HepG2 (cell line): ENCODE results near the gene PLSCR4. TPM values are rescaled to one million over a fixed set of nuclear protein-coding genes. Genes with fewer than 3 reads are reported as not detected.

Experiments used
- ATAC-seq: fragments of 200-7000 bp; cut with Tn5 transposase; 3 replicates; pipeline ENCODE4 v1.9.1; 2020; ENCODE audit warnings: mild to moderate bottlenecking, moderate library complexity
- BruUV-seq: library from RNA; stranded (reverse); fragments of 400-500 nt; replicated peaks from 2 replicates; lab custom pipeline; 2021; lab: Mats Ljungman, UMichigan
- CTCF ChIA-PET: fragments of 300-600 bp; formaldehyde crosslinking; extraction: SDS; loops from one replicate; lab custom pipeline; 2021; ENCODE audit warnings: low total read pairs, inconsistent platforms, low intra/inter-chr PET ratio; lab: Yijun Ruan, JAX
- POLR2A ChIA-PET: fragments of 350-600 bp; sonication (Branson Sonifier 250); formaldehyde crosslinking; loops from one replicate; lab custom pipeline; 2020; ENCODE audit warnings: antibody characterized with exemption, inconsistent platforms; lab: Yijun Ruan, JAX
- DNase-seq: peaks from one replicate; pipeline ENCODE4 v3.0.0-alpha.2; 2015; ENCODE audit warnings: low spot score
- FAIRE-seq: peaks from 3 replicates; lab custom pipeline; 2011; peaks lifted over from hg19 to GRCh38; lab: Jason Lieb, UNC
- H2AFZ ChIP-seq: one replicate; pipeline ENCODE4 v1.6.1; 2011; ENCODE audit warnings: low read length, inconsistent platforms
- H3K27ac ChIP-seq: fragments of 300-600 bp; 3 replicates; pipeline ENCODE4 v1.8.0; 2011; ENCODE audit warnings: mixed run types, mild to moderate bottlenecking, mixed read lengths, low read length, inconsistent platforms; ENCODE audit not compliant: insufficient read depth; ENCODE audit errors: extremely low read length
- H3K27me3 ChIP-seq, 2 experiments: fragments of 200-600 bp in 1 of 2; 2 replicates in 1 of 2; 3 replicates in 1 of 2; pipeline versions ENCODE4 v1.6.0 to v1.8.0; 2011; ENCODE audit warnings: low read length in 2 of 2, mild to moderate bottlenecking in 2 of 2, moderate library complexity in 2 of 2, inconsistent platforms in 1 of 2; ENCODE audit not compliant: insufficient read depth in 2 of 2, control insufficient read depth in 1 of 2
- H3K36me3 ChIP-seq, 2 experiments: fragments of 200-600 bp in 1 of 2; replicated peaks in 1 of 2; 2 replicates in 1 of 2; 3 replicates in 1 of 2; pipeline versions ENCODE4 v1.5.1 to v1.8.0; 2011; ENCODE audit warnings: low read length in 2 of 2, inconsistent platforms in 1 of 2; ENCODE audit not compliant: insufficient read depth in 2 of 2, control insufficient read depth in 1 of 2
- H3K4me1 ChIP-seq: 2 replicates; pipeline ENCODE4 v1.5.1; 2012; ENCODE audit warnings: low read length, inconsistent platforms; ENCODE audit not compliant: insufficient read depth
- H3K4me2 ChIP-seq: 2 replicates; pipeline ENCODE4 v1.6.0; 2011; ENCODE audit warnings: low read depth, low read length, inconsistent platforms
- H3K4me3 ChIP-seq, 3 experiments: fragments of 200-600 bp in 1 of 3; sonication (generic), shearing (Covaris generic) in 1 of 3; replicated peaks in 1 of 3; 2 replicates each; pipeline ENCODE4 v1.5.1; 2011 to 2016; ENCODE audit warnings: low read length in 3 of 3, inconsistent platforms in 2 of 3, low read depth in 2 of 3, mild to moderate bottlenecking in 2 of 3, control low read depth in 1 of 3, mixed read lengths in 1 of 3; ENCODE audit not compliant: insufficient read depth in 1 of 3
- H3K79me2 ChIP-seq: one replicate; pipeline ENCODE4 v1.6.1; 2011; ENCODE audit warnings: low read length, inconsistent platforms; ENCODE audit not compliant: insufficient read depth
- H3K9ac ChIP-seq: 2 replicates; pipeline ENCODE4 v1.6.0; 2011; ENCODE audit warnings: mild to moderate bottlenecking, low read depth, low read length, inconsistent platforms; ENCODE audit not compliant: insufficient read depth
- H3K9me3 ChIP-seq: 2 replicates; pipeline ENCODE4 v1.5.1; 2012; ENCODE audit warnings: mild to moderate bottlenecking, low read length
- H4K20me1 ChIP-seq: 2 replicates; pipeline ENCODE4 v1.6.0; 2011; ENCODE audit warnings: inconsistent platforms, mild to moderate bottlenecking, low read length, moderate library complexity; ENCODE audit not compliant: insufficient read depth
- CENPBD1 ChIP-seq: sonication (generic); formaldehyde crosslinking; IDR thresholded peaks from 2 replicates; pipeline ENCODE4 v1.8.0; 2022; ENCODE audit warnings: missing genetic modification reagents, low read depth, mild to moderate bottlenecking, borderline replicate concordance
- CREB3 ChIP-seq: sonication (generic); formaldehyde crosslinking; IDR thresholded peaks from 2 replicates; pipeline ENCODE4 v1.5.0; 2020; ENCODE audit warnings: missing genetic modification reagents
- EED ChIP-seq: sonication (generic); formaldehyde crosslinking; IDR thresholded peaks from 2 replicates; pipeline ENCODE4 v1.5.0; 2020; ENCODE audit warnings: mild to moderate bottlenecking, missing genetic modification reagents
- EZH2 ChIP-seq: conservative IDR thresholded peaks from 2 replicates; pipeline ENCODE4 v1.6.1; 2012; ENCODE audit warnings: mild to moderate bottlenecking, low read depth, low read length, moderate library complexity
- FOSL2 ChIP-seq: sonication (generic); formaldehyde crosslinking; IDR thresholded peaks from 2 replicates; pipeline ENCODE4 v1.4.0; 2020; ENCODE audit warnings: missing genetic modification reagents
- GATAD2A ChIP-seq: IDR thresholded peaks from 2 replicates; pipeline ENCODE4 v1.6.1; 2016
- KAT2B ChIP-seq: fragments of 150-350 bp; IDR thresholded peaks from 2 replicates; pipeline ENCODE4 v1.6.1; 2014; ENCODE audit warnings: low read depth, low read length, borderline replicate concordance
- NFE2L2 ChIP-seq: fragments of 150-350 bp; IDR thresholded peaks from 2 replicates; pipeline ENCODE4 v1.6.1; 2014; ENCODE audit warnings: low read length
- ZBED4 ChIP-seq: sonication (generic); formaldehyde crosslinking; IDR thresholded peaks from 2 replicates; pipeline ENCODE4 v1.4.0; 2020; ENCODE audit warnings: missing genetic modification reagents, borderline replicate concordance
- ZKSCAN1 ChIP-seq: fragments of 150-350 bp; IDR thresholded peaks from 2 replicates; pipeline ENCODE4 v1.6.1; 2014; ENCODE audit warnings: low read length
- ZNF30 ChIP-seq: sonication (generic); formaldehyde crosslinking; IDR thresholded peaks from 2 replicates; pipeline ENCODE4 v1.5.0; 2020; ENCODE audit warnings: mild to moderate bottlenecking, missing genetic modification reagents
- ZNF34 ChIP-seq: sonication (generic); formaldehyde crosslinking; IDR thresholded peaks from 2 replicates; pipeline ENCODE4 v1.4.0; 2020; ENCODE audit warnings: mild to moderate bottlenecking, missing genetic modification reagents, borderline replicate concordance
- WGBS: methylation state at CpG from one replicate; pipeline ENCODE4 v1.1.6; 2017; ENCODE audit warnings: low lambda C conversion rate; 5-methylcytosine and 5-hydroxymethylcytosine counted together
- in situ Hi-C: cut with HindIII; loops from 2 replicates; pipeline ENCODE4 v1.10.0; 2017; ENCODE audit warnings: low pct_unique_long_range_greater_than_20kb; ENCODE audit not compliant: extremely low pct_ligation_motif_present
- intact Hi-C: fragments of 100-400 bp; cut with micrococcal nuclease; formaldehyde crosslinking; loops from one replicate; pipeline ENCODE4 v1.10.0; 2022; ENCODE audit not compliant: unreplicated experiment
- polyA plus RNA-seq, 8 experiments: library from polyadenylated mRNA; depleted of rRNA in 3 of 8; stranded (reverse) in 7 of 8; unstranded in 1 of 8; fragments of >200 nt; fragmentation: Illumina TruSeq in 4 of 8; extraction: Trizol in 4 of 8; gene quantifications; 2 replicates each; pipeline versions ENCODE4 v1.2.1 to v1.2.3, GENCODE V29; 2011 to 2016; ENCODE audit warnings: low read depth in 4 of 8, missing spikeins in 1 of 8, mixed read lengths in 1 of 8; ENCODE audit not compliant: insufficient read depth in 1 of 8
- total RNA-seq, 5 experiments: library from RNA; depleted of rRNA; stranded (reverse); fragments of >200 nt; fragmentation: Illumina TruSeq; extraction: Trizol; gene quantifications; 2 replicates each; pipeline ENCODE4 v1.2.3, GENCODE V29; 2016; ENCODE audit warnings: low read depth in 1 of 5

Gene PLSCR4
- total and polyA plus RNA-seq, 2 of the 13 experiments (the other 11 are each of a cell fraction or from before 2014, with no cell fraction given) = 1.5 to 59.0 TPM

GRCh38 chr3:146166415-146166821 lies 84.5 kb downstream of the PLSCR4 start:
- H3K9me3 ChIP-seq = no peaks in the 10 kb centered on the region
- peaks cover 54% of the 10 kb centered on the region for H3K4me1 ChIP-seq
- FAIRE-seq = peak; percentile 8
- H2AFZ ChIP-seq = no peak overlapping the region
- H4K20me1 ChIP-seq = no peaks in the 10 kb centered on the region
- ChIA-PET CTCF (no interaction called here), POLR2A (no interaction called here)
- DNase-seq = peak; percentile 58
- H3K27ac ChIP-seq = no peak overlapping the region
- ATAC-seq = no peak
- peak; percentile 35 for TF ChIP-seq FOSL2 (CRISPR knock-in tag)
- TF ChIP-seq NFE2L2 = 0 out of 2 replicates have a peak, but pooled peaks have one; percentile 22
- no peak for TF ChIP-seq EED
- TF ChIP-seq GATAD2A (CRISPR knock-in tag) = 0 out of 2 replicates have a peak, but pooled peaks have one; percentile 27
- no peak overlapping the region for H3K4me3 ChIP-seq
- no peaks in the 10 kb centered on the region for H3K36me3 ChIP-seq
- BruUV-seq = no TSS peak
- in situ Hi-C loops = loop anchor here (10.0 kb wide), 1 partner anchor 102 kb away; no protein-coding TSS in a partner anchor
- 25% methylated on average over 4 of the region's 4 CpGs for WGBS
- intact Hi-C loops = no loop called here
- no peak overlapping the region for H3K4me2 ChIP-seq
- H3K9ac ChIP-seq = no peak overlapping the region
- H3K79me2 ChIP-seq = peaks cover 3% of the 10 kb centered on the region
- no peaks in the 10 kb centered on the region for H3K27me3 ChIP-seq

GRCh38 chr3:146165877-146166276 lies 85.0 kb downstream of the PLSCR4 start:
- CTCF ChIA-PET = no interaction called here
- Histone ChIP-seq H3K9ac (no peak overlapping the region), H3K79me2 (peaks cover 6% of the 10 kb centered on the region), H4K20me1 (no peaks in the 10 kb centered on the region), H3K27ac (no peak overlapping the region), H2AFZ (no peak overlapping the region), H3K9me3 (no peaks in the 10 kb centered on the region), H3K27me3 (no peaks in the 10 kb centered on the region), H3K4me3 (no peak overlapping the region), H3K36me3 (no peaks in the 10 kb centered on the region), H3K4me1 (peaks cover 54% of the 10 kb centered on the region), H3K4me2 (no peak overlapping the region)
- ATAC-seq (no peak), FAIRE-seq (no peak), DNase-seq (no peak)
- BruUV-seq = no TSS peak
- in situ Hi-C loops (loop anchor here (10.0 kb wide), 1 partner anchor 101 kb away; no protein-coding TSS in a partner anchor), intact Hi-C loops (no loop called here)
- WGBS = 33% methylated on average over 2 of the region's 2 CpGs
- POLR2A ChIA-PET = interaction anchor here (1.0 kb wide), 1 partner anchor 20 kb away, joined by 3 read pairs; no protein-coding TSS in a partner anchor
- TF ChIP-seq CENPBD1 (CRISPR knock-in tag) (no peak), EZH2 (no peak), KAT2B (no peak), ZKSCAN1 (no peak), CREB3 (CRISPR knock-in tag) (no peak), ZBED4 (CRISPR knock-in tag) (no peak), ZNF30 (CRISPR knock-in tag) (no peak), ZNF34 (CRISPR knock-in tag) (no peak)
